ENCODE measurements around the gene MLPH.

Gene MLPH

GRCh38 chr2:237459226-237459625 is 27.8 kb upstream of the MLPH start:
- Histone ChIP-seq H3K4me1 (ENCODE audit: control insufficient read depth, low read length) (no peaks in the 10 kb centered on the region), H3K4me2 (ENCODE audit: low read length) (no peak overlapping the region), H4K20me1 (ENCODE audit: control insufficient read depth, insufficient read depth, low read depth, low read length) (no peaks in the 10 kb centered on the region), H3K27ac (ENCODE audit: low read depth, low read length) (no peak overlapping the region), H3K79me2 (ENCODE audit: control insufficient read depth, low read length) (no peaks in the 10 kb centered on the region), H3F3A (ENCODE audit: control insufficient read depth, insufficient read depth) (no peaks in the 10 kb centered on the region), H3K36me3 (ENCODE audit: control insufficient read depth, low read length) (no peaks in the 10 kb centered on the region), H3K4me3 (ENCODE audit: low read length) (no peak overlapping the region), H3K27me3 (ENCODE audit: control insufficient read depth, low read length) (0 out of 2 replicates have a peak, but pooled peaks cover 2% of the 10 kb centered on the region), H3K9me3 (ENCODE audit: control insufficient read depth, insufficient read depth, low read length) (no peaks in the 10 kb centered on the region), H3K9me2 (replicated peaks; ENCODE audit: control insufficient read depth, low read length) (no peaks in the 10 kb centered on the region)
- no peak for TF ChIP-seq EZH2phosphoT487 (IDR thresholded peaks at IDR 0.05; ENCODE audit: borderline replicate concordance, low read length)

GRCh38 chr2:237459741-237460174 is 27.3 kb upstream of the MLPH start:
- H3K4me3 ChIP-seq (ENCODE audit: low read length): no peak overlapping the region
- no peaks in the 10 kb centered on the region for H3K4me1 ChIP-seq (ENCODE audit: control insufficient read depth, low read length)
- H3K4me2 ChIP-seq (ENCODE audit: low read length): no peak overlapping the region
- H3K36me3 ChIP-seq (ENCODE audit: control insufficient read depth, low read length): no peaks in the 10 kb centered on the region
- no peaks in the 10 kb centered on the region for H3K9me2 ChIP-seq (replicated peaks; ENCODE audit: control insufficient read depth, low read length)
- no peaks in the 10 kb centered on the region for H4K20me1 ChIP-seq (ENCODE audit: control insufficient read depth, insufficient read depth, low read depth, low read length)
- TF ChIP-seq CTCF (IDR thresholded peaks at IDR 0.05; ENCODE audit: low read depth, low read length, poor library complexity, severe bottlenecking) (no peak), EZH2phosphoT487 (IDR thresholded peaks at IDR 0.05; ENCODE audit: borderline replicate concordance, low read length) (no peak)
- no peaks in the 10 kb centered on the region for H3K9me3 ChIP-seq (ENCODE audit: control insufficient read depth, insufficient read depth, low read length)
- H3K27me3 ChIP-seq (ENCODE audit: control insufficient read depth, low read length): 0 out of 2 replicates have a peak, but pooled peaks cover 2% of the 10 kb centered on the region
- no peaks in the 10 kb centered on the region for H3K79me2 ChIP-seq (ENCODE audit: control insufficient read depth, low read length)
- H3K27ac ChIP-seq (ENCODE audit: low read depth, low read length): no peak overlapping the region
- no peaks in the 10 kb centered on the region for H3F3A ChIP-seq (ENCODE audit: control insufficient read depth, insufficient read depth)

GRCh38 chr2:237464757-237465391 is 22.2 kb upstream of the MLPH start:
- H4K20me1 ChIP-seq (ENCODE audit: control insufficient read depth, insufficient read depth, low read depth, low read length): no peaks in the 10 kb centered on the region
- no peaks in the 10 kb centered on the region for H3K9me2 ChIP-seq (replicated peaks; ENCODE audit: control insufficient read depth, low read length)
- H3F3A ChIP-seq (ENCODE audit: control insufficient read depth, insufficient read depth): no peaks in the 10 kb centered on the region
- H3K4me1 ChIP-seq (ENCODE audit: control insufficient read depth, low read length): no peaks in the 10 kb centered on the region
- no peak overlapping the region for H3K27ac ChIP-seq (ENCODE audit: low read depth, low read length)
- no peaks in the 10 kb centered on the region for H3K9me3 ChIP-seq (ENCODE audit: control insufficient read depth, insufficient read depth, low read length)
- H3K27me3 ChIP-seq (ENCODE audit: control insufficient read depth, low read length): no peaks in the 10 kb centered on the region
- no peaks in the 10 kb centered on the region for H3K79me2 ChIP-seq (ENCODE audit: control insufficient read depth, low read length)
- H3K4me3 ChIP-seq (ENCODE audit: low read length): no peak overlapping the region
- TF ChIP-seq CTCF (IDR thresholded peaks at IDR 0.05; ENCODE audit: low read depth, low read length, poor library complexity, severe bottlenecking): no peak
- no peak for TF ChIP-seq EZH2phosphoT487 (IDR thresholded peaks at IDR 0.05; ENCODE audit: borderline replicate concordance, low read length)
- H3K4me2 ChIP-seq (ENCODE audit: low read length): no peak overlapping the region
- no peaks in the 10 kb centered on the region for H3K36me3 ChIP-seq (ENCODE audit: control insufficient read depth, low read length)

GRCh38 chr2:237465515-237466148 is 21.4 kb upstream of the MLPH start:
- no peak overlapping the region for H3K4me3 ChIP-seq (ENCODE audit: low read length)
- no peaks in the 10 kb centered on the region for H3K27me3 ChIP-seq (ENCODE audit: control insufficient read depth, low read length)
- no peak overlapping the region for H3K27ac ChIP-seq (ENCODE audit: low read depth, low read length)
- no peaks in the 10 kb centered on the region for H3F3A ChIP-seq (ENCODE audit: control insufficient read depth, insufficient read depth)
- TF ChIP-seq EZH2phosphoT487 (IDR thresholded peaks at IDR 0.05; ENCODE audit: borderline replicate concordance, low read length) (no peak), CTCF (IDR thresholded peaks at IDR 0.05; ENCODE audit: low read depth, low read length, poor library complexity, severe bottlenecking) (no peak)
- no peaks in the 10 kb centered on the region for H3K9me3 ChIP-seq (ENCODE audit: control insufficient read depth, insufficient read depth, low read length)
- no peaks in the 10 kb centered on the region for H4K20me1 ChIP-seq (ENCODE audit: control insufficient read depth, insufficient read depth, low read depth, low read length)
- H3K4me2 ChIP-seq (ENCODE audit: low read length): no peak overlapping the region
- no peaks in the 10 kb centered on the region for H3K79me2 ChIP-seq (ENCODE audit: control insufficient read depth, low read length)
- H3K36me3 ChIP-seq (ENCODE audit: control insufficient read depth, low read length): no peaks in the 10 kb centered on the region
- no peaks in the 10 kb centered on the region for H3K4me1 ChIP-seq (ENCODE audit: control insufficient read depth, low read length)
- H3K9me2 ChIP-seq (replicated peaks; ENCODE audit: control insufficient read depth, low read length): no peaks in the 10 kb centered on the region
